ENCODE results near the gene CFAP20DC.

The CFAP20DC gene

GRCh38 chr3:59040902-59041301 is 8.9 kb downstream of the CFAP20DC start:
- in situ Hi-C loops (cut with MboI; ENCODE audit: low pct_unique_long_range_greater_than_20kb, low sequenced_read_pairs) = no loop called here
- no peak for DNase-seq

GRCh38 chr3:59027607-59028006 is 22.2 kb downstream of the CFAP20DC start:
- in situ Hi-C loops (cut with MboI; ENCODE audit: low pct_unique_long_range_greater_than_20kb, low sequenced_read_pairs) = no loop called here
- DNase-seq = no peak

- in situ Hi-C loops (cut with MboI; ENCODE audit: low pct_unique_long_range_greater_than_20kb, low sequenced_read_pairs) = no loop called here
- no peak for DNase-seq
These were observed 26.2 kb downstream of the CFAP20DC start for GRCh38 chr3:59023612-59024011.

- in situ Hi-C loops (cut with MboI; ENCODE audit: low pct_unique_long_range_greater_than_20kb, low sequenced_read_pairs) = no loop called here
- DNase-seq = no peak
These were observed 32.2 kb downstream of the CFAP20DC start for GRCh38 chr3:59017617-59017984.

- in situ Hi-C loops (cut with MboI; ENCODE audit: low pct_unique_long_range_greater_than_20kb, low sequenced_read_pairs) = no loop called here
- no peak for DNase-seq
These were observed 32.8 kb downstream of the CFAP20DC start for GRCh38 chr3:59016930-59017616.

GRCh38 chr3:59013611-59014010 is 36.2 kb downstream of the CFAP20DC start:
- in situ Hi-C loops (cut with MboI; ENCODE audit: low pct_unique_long_range_greater_than_20kb, low sequenced_read_pairs) = no loop called here
- DNase-seq = no peak

- no peak for DNase-seq
- in situ Hi-C loops (cut with MboI; ENCODE audit: low pct_unique_long_range_greater_than_20kb, low sequenced_read_pairs) = no loop called here
These were observed 42.9 kb downstream of the CFAP20DC start for GRCh38 chr3:59006634-59007517.

GRCh38 chr3:59001675-59002074 is 48.1 kb downstream of the CFAP20DC start:
- in situ Hi-C loops (cut with MboI; ENCODE audit: low pct_unique_long_range_greater_than_20kb, low sequenced_read_pairs) = no loop called here
- peak; percentile 64 for DNase-seq

- in situ Hi-C loops (cut with MboI; ENCODE audit: low pct_unique_long_range_greater_than_20kb, low sequenced_read_pairs) = no loop called here
- DNase-seq = no peak
These were observed 50.1 kb downstream of the CFAP20DC start for GRCh38 chr3:58999774-59000160.

GRCh38 chr3:58999134-58999773 is 50.6 kb downstream of the CFAP20DC start:
- in situ Hi-C loops (cut with MboI; ENCODE audit: low pct_unique_long_range_greater_than_20kb, low sequenced_read_pairs) = no loop called here

GRCh38 chr3:58998476-58999117 is 51.2 kb downstream of the CFAP20DC start:
- no peak for DNase-seq
- in situ Hi-C loops (cut with MboI; ENCODE audit: low pct_unique_long_range_greater_than_20kb, low sequenced_read_pairs) = no loop called here

More at GRCh38 chr3:58999134-58999773, 50.6 kb downstream of the CFAP20DC start:
- no peak for DNase-seq

GRCh38 chr3:58996730-58997129 is 53.1 kb downstream of the CFAP20DC start:
- DNase-seq = no peak
- in situ Hi-C loops (cut with MboI; ENCODE audit: low pct_unique_long_range_greater_than_20kb, low sequenced_read_pairs) = no loop called here

- in situ Hi-C loops (cut with MboI; ENCODE audit: low pct_unique_long_range_greater_than_20kb, low sequenced_read_pairs) = no loop called here
- peak; percentile 48 for DNase-seq
These were observed 55.0 kb downstream of the CFAP20DC start for GRCh38 chr3:58994746-58995330.

- DNase-seq = no peak
- in situ Hi-C loops (cut with MboI; ENCODE audit: low pct_unique_long_range_greater_than_20kb, low sequenced_read_pairs) = no loop called here
These were observed 56.3 kb downstream of the CFAP20DC start for GRCh38 chr3:58993547-58993946.

- DNase-seq = no peak
- in situ Hi-C loops (cut with MboI; ENCODE audit: low pct_unique_long_range_greater_than_20kb, low sequenced_read_pairs) = no loop called here
These were observed 58.2 kb downstream of the CFAP20DC start for GRCh38 chr3:58991623-58992022.

- in situ Hi-C loops (cut with MboI; ENCODE audit: low pct_unique_long_range_greater_than_20kb, low sequenced_read_pairs) = no loop called here
- no peak for DNase-seq
These were observed 58.8 kb downstream of the CFAP20DC start for GRCh38 chr3:58991026-58991425.

GRCh38 chr3:58989955-58990354 is 59.9 kb downstream of the CFAP20DC start:
- DNase-seq = no peak
- in situ Hi-C loops (cut with MboI; ENCODE audit: low pct_unique_long_range_greater_than_20kb, low sequenced_read_pairs) = no loop called here

GRCh38 chr3:58989163-58989562 is 60.7 kb downstream of the CFAP20DC start:
- no peak for DNase-seq
- in situ Hi-C loops (cut with MboI; ENCODE audit: low pct_unique_long_range_greater_than_20kb, low sequenced_read_pairs) = no loop called here

- in situ Hi-C loops (cut with MboI; ENCODE audit: low pct_unique_long_range_greater_than_20kb, low sequenced_read_pairs) = no loop called here
- no peak for DNase-seq
These were observed 61.8 kb downstream of the CFAP20DC start for GRCh38 chr3:58988041-58988440.

All from KBM-7 (cell line).